ENCODE results near the gene HSPH1.
A peak's percentile ranks its signal among the peaks of the same experiment; 100 is the strongest.

HSPH1 gene

GRCh38 chr13:31093145-31093885 lies 68.4 kb downstream of the HSPH1 start:
- DNase-seq, result no peak

DNA sequence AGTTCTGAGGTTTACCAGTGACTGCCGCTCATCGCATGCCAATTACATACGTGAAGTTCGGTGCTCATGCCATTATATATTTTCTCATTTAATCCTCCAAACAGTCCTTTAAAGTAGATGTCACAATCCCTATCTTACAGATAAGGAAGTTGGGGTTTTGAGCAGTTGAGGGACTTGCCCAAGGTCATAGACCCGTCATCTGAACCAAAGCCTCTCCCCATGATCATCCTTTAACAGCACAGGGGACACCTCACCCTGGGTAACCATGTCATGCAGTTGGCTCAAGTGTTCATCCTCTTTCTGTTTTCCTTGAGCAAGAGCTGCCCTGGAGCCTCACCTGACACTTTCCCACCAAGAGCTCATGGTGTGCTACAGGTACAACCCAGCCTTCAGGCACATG lies 69.1 kb downstream of the HSPH1 start:
- no peak for DNase-seq

GRCh38 chr13:31090961-31091624 lies 70.6 kb downstream of the HSPH1 start:
- DNase-seq, result peak; percentile 16

- no peak for DNase-seq
Measured at GRCh38 chr13:31090096-31090495, 71.6 kb downstream of the HSPH1 start.

DNA sequence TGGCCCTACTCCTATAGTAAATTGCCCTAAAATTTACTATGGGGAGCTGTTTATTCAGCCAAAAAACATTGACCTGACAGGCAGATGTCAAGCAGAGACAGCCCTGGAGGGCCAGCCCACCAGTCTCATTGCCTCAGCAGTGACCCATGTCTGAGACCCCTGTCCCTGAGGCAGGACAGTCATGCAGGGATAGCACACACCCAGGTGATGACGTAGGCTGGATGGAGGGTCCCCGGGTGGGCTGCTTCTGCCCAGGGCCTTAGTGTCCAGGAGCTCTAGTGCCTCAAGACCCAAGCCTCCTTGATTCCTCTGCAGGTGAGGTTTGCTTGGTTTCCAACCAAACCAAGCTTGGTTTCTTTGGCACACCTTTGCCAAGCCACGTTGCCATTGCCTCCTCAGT lies 72.1 kb downstream of the HSPH1 start:
- DNase-seq, result no peak

DNA sequence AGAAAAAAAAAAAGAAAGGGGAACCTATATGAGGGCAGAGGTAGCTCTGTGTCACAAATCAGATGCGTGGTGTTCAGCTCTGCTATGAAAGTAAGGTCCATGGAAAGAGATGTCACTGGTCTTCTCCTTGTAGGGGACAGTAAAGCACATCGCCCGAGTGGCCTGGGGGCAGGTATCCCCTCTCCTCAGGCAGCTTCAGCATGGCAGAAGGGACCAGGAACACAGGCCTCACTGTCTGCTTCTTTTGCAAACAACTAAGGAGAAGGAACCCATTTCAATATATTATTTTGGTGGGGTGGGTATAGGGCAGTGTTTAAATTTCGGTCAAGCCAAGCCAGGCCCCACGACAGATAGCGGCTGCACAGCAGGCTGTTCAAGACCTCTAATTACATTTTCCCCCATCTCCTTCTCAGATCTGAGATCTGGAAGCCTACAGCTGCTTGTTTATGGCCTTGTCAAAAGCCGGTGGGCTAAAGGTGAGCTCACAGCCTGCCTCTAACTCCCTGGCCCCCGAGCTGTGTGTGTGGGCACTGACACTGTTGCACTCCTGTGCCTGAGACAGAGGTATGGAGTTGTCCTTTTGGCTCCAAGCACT lies 72.8 kb downstream of the HSPH1 start:
- no peak for DNase-seq

All from activated CD4-positive, alpha-beta T cell treated with anti-CD3 and anti-CD28 coated beads, Interleukin-10, Interleukin-2, amounts not matched to agents 100 ng/mL and 50 ng/mL, durations not matched to agents 16 hours and 8 hours (primary cell).